Activated CD4-positive, alpha-beta T cell treated with anti-CD3 and anti-CD28 coated beads, Interleukin-10, Interleukin-2, amounts not matched to agents 100 ng/mL and 50 ng/mL, durations not matched to agents 16 hours and 8 hours (primary cell): Measurements from ENCODE around the gene TUBG1.
"Not testable (repeated sequence)": the region's sequence is repeated elsewhere in the genome, so short reads cannot be mapped to it uniquely, and the experiment has no call there.

Experiments
- DNase-seq: peaks from one replicate; pipeline ENCODE4 v3.0.0-alpha.2; 2020

TUBG1 gene

GRCh38 chr17:42579794-42580551, 29.5 kb upstream of the TUBG1 start:
- DNase-seq: no peak

- DNase-seq: no peak
These were observed 27.7 kb upstream of the TUBG1 start for GRCh38 chr17:42581744-42582270.

GRCh38 chr17:42584880-42585279, 24.6 kb upstream of the TUBG1 start:
- DNase-seq: no peak

GRCh38 chr17:42585353-42585752, 24.1 kb upstream of the TUBG1 start:
- no peak for DNase-seq

- no peak for DNase-seq
These were observed 22.8 kb upstream of the TUBG1 start for GRCh38 chr17:42586514-42587230.

GRCh38 chr17:42590886-42591285, 18.6 kb upstream of the TUBG1 start:
- DNase-seq: no peak

GRCh38 chr17:42591411-42591810, 18.1 kb upstream of the TUBG1 start:
- no peak for DNase-seq

GRCh38 chr17:42596386-42596785, 13.1 kb upstream of the TUBG1 start:
- no peak for DNase-seq

GRCh38 chr17:42598905-42599304, 10.6 kb upstream of the TUBG1 start:
- no peak for DNase-seq

- no peak for DNase-seq
These were observed 6.2 kb upstream of the TUBG1 start for GRCh38 chr17:42603318-42603717.

GRCh38 chr17:42607769-42608168, 1.7 kb upstream of the TUBG1 start:
- no peak for DNase-seq

GRCh38 chr17:42608305-42609181, 940 bp upstream of the TUBG1 start:
- DNase-seq: peak; percentile 15

GRCh38 chr17:42609814-42610801, 625 bp downstream of the TUBG1 start:
- peak; percentile 14 for DNase-seq

GRCh38 chr17:42612013-42612412, 2.5 kb downstream of the TUBG1 start:
- no peak for DNase-seq

GRCh38 chr17:42613699-42614295, 4.3 kb downstream of the TUBG1 start:
- no peak for DNase-seq

- no peak for DNase-seq
These were observed 8.5 kb downstream of the TUBG1 start for GRCh38 chr17:42617956-42618431.

- DNase-seq: peak; percentile 10
These were observed 9.1 kb downstream of the TUBG1 start for GRCh38 chr17:42618442-42619150.

- DNase-seq: not testable (repeated sequence)
These were observed 12.5 kb downstream of the TUBG1 start for GRCh38 chr17:42621987-42622386.

GRCh38 chr17:42623271-42623670, 13.8 kb downstream of the TUBG1 start:
- DNase-seq: no peak

GRCh38 chr17:42623732-42624596, 14.5 kb downstream of the TUBG1 start:
- DNase-seq: peak; percentile 17
